ENCODE data around the gene RAB29.

RAB29 gene

DNA sequence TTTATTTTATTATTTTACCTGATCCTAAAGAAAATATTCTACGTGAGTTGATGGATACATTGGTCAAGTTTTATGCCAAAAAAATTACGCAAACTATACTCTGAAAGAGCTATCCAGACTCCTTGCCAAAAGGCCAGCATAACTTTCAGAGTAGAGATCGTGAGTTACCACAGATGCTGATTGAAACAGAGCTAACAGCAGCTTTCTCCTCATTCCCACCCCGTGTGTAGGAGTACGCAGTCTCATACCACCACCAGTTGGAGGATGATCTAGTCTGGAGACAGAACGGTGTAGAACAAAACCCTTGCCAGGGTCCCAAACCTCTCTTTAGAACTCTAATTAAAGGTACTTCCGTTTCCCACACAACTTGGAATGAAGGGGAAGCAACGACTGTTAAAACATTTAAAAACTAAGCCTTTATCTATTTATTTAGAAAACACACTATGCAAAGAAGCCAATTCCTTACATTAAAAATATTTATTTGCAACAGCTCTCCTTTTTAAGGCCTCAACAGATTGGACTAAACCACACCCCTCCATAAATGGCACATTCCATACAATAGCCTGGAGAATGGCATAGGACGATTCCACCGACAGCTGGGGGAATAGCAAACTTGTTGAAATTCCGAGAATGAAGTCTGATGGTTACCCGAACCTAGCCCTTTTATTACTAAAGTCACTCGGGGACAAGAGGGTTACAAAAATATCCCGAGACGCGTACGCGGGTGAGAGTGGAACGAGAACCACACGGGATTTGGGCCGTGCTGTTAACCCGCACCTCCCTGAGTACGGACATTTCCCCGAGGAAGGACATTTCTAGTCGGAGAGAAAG lies 26.7 kb downstream of the RAB29 start (continued):
- TF ChIP-seq, protein P1, sequence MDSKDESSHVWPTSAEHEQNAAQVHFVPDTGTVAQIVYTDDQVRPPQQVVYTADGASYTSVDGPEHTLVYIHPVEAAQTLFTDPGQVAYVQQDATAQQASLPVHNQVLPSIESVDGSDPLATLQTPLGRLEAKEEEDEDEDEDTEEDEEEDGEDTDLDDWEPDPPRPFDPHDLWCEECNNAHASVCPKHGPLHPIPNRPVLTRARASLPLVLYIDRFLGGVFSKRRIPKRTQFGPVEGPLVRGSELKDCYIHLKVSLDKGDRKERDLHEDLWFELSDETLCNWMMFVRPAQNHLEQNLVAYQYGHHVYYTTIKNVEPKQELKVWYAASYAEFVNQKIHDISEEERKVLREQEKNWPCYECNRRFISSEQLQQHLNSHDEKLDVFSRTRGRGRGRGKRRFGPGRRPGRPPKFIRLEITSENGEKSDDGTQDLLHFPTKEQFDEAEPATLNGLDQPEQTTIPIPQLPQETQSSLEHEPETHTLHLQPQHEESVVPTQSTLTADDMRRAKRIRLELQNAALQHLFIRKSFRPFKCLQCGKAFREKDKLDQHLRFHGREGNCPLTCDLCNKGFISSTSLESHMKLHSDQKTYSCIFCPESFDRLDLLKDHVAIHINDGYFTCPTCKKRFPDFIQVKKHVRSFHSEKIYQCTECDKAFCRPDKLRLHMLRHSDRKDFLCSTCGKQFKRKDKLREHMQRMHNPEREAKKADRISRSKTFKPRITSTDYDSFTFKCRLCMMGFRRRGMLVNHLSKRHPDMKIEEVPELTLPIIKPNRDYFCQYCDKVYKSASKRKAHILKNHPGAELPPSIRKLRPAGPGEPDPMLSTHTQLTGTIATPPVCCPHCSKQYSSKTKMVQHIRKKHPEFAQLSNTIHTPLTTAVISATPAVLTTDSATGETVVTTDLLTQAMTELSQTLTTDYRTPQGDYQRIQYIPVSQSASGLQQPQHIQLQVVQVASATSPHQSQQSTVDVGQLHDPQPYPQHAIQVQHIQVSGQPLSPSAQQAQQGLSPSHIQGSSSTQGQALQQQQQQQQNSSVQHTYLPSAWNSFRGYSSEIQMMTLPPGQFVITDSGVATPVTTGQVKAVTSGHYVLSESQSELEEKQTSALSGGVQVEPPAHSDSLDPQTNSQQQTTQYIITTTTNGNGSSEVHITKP (tag by site-specific recombination; IDR thresholded peaks at IDR 0.05), result peak; percentile 99
- TF ChIP-seq SALL2 (tag by site-specific recombination; IDR thresholded peaks at IDR 0.05; ENCODE audit: borderline replicate concordance) (no peak), ZBTB17 (tag by site-specific recombination; IDR thresholded peaks at IDR 0.05) (0 out of 2 replicates have a peak, but pooled peaks have one; percentile 10)

GRCh38 chr1:205746757-205747412 lies 28.4 kb downstream of the RAB29 start:
- no peak for TF ChIP-seq ZNF302 (tag by site-specific recombination; IDR thresholded peaks at IDR 0.05; ENCODE audit: low read depth)
- TF ChIP-seq ZNF292 (tag by site-specific recombination; IDR thresholded peaks at IDR 0.05; ENCODE audit: borderline replicate concordance, low read depth), result no peak
- TF ChIP-seq YY1 (tag by site-specific recombination; IDR thresholded peaks at IDR 0.05), result no peak
- peak; percentile 51; the same call in 1 of the 2 replicates for TF ChIP-seq GFI1B (tag by site-specific recombination; IDR thresholded peaks at IDR 0.05)
- TF ChIP-seq PRDM1 (tag by site-specific recombination; IDR thresholded peaks at IDR 0.05), result peak; percentile 89
- no peak for TF ChIP-seq ZBTB26 (tag by site-specific recombination; optimal IDR thresholded peaks at IDR 0.05)
- no peak for TF ChIP-seq ZNF670 (tag by site-specific recombination; IDR thresholded peaks at IDR 0.05; ENCODE audit: low read depth)
- no peak for TF ChIP-seq ZNF843 (tag by site-specific recombination; IDR thresholded peaks at IDR 0.05)
- CTCF ChIA-PET, result interaction anchor here (0.7 to 1.7 kb wide), 8 partner anchors 10 to 412 kb away, joined by 3 to 6 read pairs (median 4); no protein-coding TSS in a partner anchor
- Histone ChIP-seq H3K9me3 (ENCODE audit: control insufficient read depth, insufficient read depth, low read depth, low read length) (no peaks in the 10 kb centered on the region), H3K4me1 (ENCODE audit: control insufficient read depth, insufficient read depth, low read length) (peaks cover 6% of the 10 kb centered on the region; the same call in 1 of the 2 replicates), H3K36me3 (ENCODE audit: control insufficient read depth in 2 of 2, insufficient read depth in 1 of 2, low read length in 2 of 2) (peaks cover 0 to 10% of the 10 kb centered on the region in 2 experiments; a peak in 2 of 3 replicates), H3K4me3 (ENCODE audit: low read depth, low read length) (peak overlapping the region; percentile 85), H3K27ac (ENCODE audit: extremely low read depth, low read depth, low read length) (no peak overlapping the region)
- POLR2A ChIA-PET, result interaction anchor here (1.6 kb wide), 1 partner anchor 28 kb away, joined by 3 read pairs; the partner anchor contains the start of gene RAB29

DNA sequence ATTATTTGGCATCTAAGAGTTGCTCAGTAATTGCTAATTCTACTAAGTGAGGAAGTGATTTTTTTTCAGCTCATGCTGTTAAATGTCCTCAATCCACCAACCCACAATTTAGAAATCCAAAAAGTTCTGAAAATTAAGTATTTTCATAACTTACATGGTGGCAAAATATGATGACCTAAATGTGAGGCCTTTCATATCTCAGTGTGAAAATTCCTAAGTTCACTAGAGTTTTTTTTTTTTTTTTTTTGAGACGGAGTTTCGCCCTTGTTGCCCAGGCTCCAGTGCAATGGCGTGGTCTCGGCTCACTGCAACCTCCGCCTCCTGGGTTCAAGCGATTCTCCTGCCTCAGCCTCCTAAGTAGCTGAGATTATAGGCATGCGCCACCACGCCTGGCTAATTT lies 30.9 kb downstream of the RAB29 start:
- Histone ChIP-seq H3K27ac (ENCODE audit: extremely low read depth, low read depth, low read length) (no peak overlapping the region), H3K9me3 (ENCODE audit: control insufficient read depth, insufficient read depth, low read depth, low read length) (no peaks in the 10 kb centered on the region), H3K36me3 (ENCODE audit: control insufficient read depth in 2 of 2, insufficient read depth in 1 of 2, low read length in 2 of 2) (peaks cover 8 to 13% of the 10 kb centered on the region in 2 experiments; a peak in 2 of 3 replicates), H3K4me1 (ENCODE audit: control insufficient read depth, insufficient read depth, low read length) (peaks cover 15% of the 10 kb centered on the region; the same call in 1 of the 2 replicates), H3K4me3 (ENCODE audit: low read depth, low read length) (no peak overlapping the region)
- TF ChIP-seq ZNF48 (tag by site-specific recombination; IDR thresholded peaks at IDR 0.05) (no peak), ZNF596 (tag by site-specific recombination; IDR thresholded peaks at IDR 0.05) (no peak), ZNF362 (tag by site-specific recombination; IDR thresholded peaks at IDR 0.05) (peak; percentile 90)
- ChIA-PET CTCF (interaction anchor here (1.6 kb wide), 1 partner anchor 33 kb away, joined by 3 read pairs; no protein-coding TSS in a partner anchor), POLR2A (no interaction called here)

Data from HEK293 (cell line).